Liver (tissue), 9 donors: Measurements from ENCODE around the gene KLF1. TPM values are rescaled to one million over a fixed set of nuclear protein-coding genes. Genes with fewer than 3 reads are reported as not detected.
A peak's percentile ranks its signal among the peaks of the same experiment; 100 is the strongest.

Experiments
- DNase-seq: peaks from one replicate; pipeline ENCODE4 v3.0.0-alpha.2; 2017; ENCODE audit warnings: low spot score
- H3K27ac ChIP-seq, 2 donors: one replicate each; pipeline ENCODE4 v1.7.0; 2013; ENCODE audit warnings: inconsistent platforms in 2 of 2, low read length in 2 of 2, control low read depth in 1 of 2, low read depth in 1 of 2, mild to moderate bottlenecking in 1 of 2
- H3K27me3 ChIP-seq, 4 donors: one replicate each; pipeline versions ENCODE4 v1.6.1 to v1.7.0; 2013; ENCODE audit warnings: low read length in 3 of 4, inconsistent platforms in 1 of 4, mild to moderate bottlenecking in 1 of 4, moderate library complexity in 1 of 4; ENCODE audit not compliant: control insufficient read depth in 4 of 4, insufficient read depth in 4 of 4
- H3K36me3 ChIP-seq, 4 donors: one replicate each; pipeline versions ENCODE4 v1.6.1 to v1.7.0; 2013; ENCODE audit warnings: low read length in 3 of 4, mild to moderate bottlenecking in 3 of 4, low read depth in 1 of 4, moderate library complexity in 1 of 4; ENCODE audit not compliant: control insufficient read depth in 4 of 4, insufficient read depth in 3 of 4
- H3K4me1 ChIP-seq, 4 donors: one replicate each; pipeline versions ENCODE4 v1.6.1 to v1.7.0; 2013; ENCODE audit warnings: low read length in 3 of 4, mild to moderate bottlenecking in 3 of 4, moderate library complexity in 1 of 4; ENCODE audit not compliant: control insufficient read depth in 4 of 4, insufficient read depth in 4 of 4
- H3K4me3 ChIP-seq, 3 donors: one replicate each; pipeline versions ENCODE4 v1.6.1 to v1.7.0; 2013; ENCODE audit warnings: low read length in 3 of 3, control low read depth in 1 of 3, low read depth in 1 of 3, mild to moderate bottlenecking in 1 of 3
- H3K9ac ChIP-seq, 2 donors: one replicate each; pipeline ENCODE4 v1.7.0; 2013; ENCODE audit warnings: low read length in 2 of 2, mild to moderate bottlenecking in 2 of 2, moderate library complexity in 2 of 2, control low read depth in 1 of 2, low read depth in 1 of 2
- H3K9me3 ChIP-seq, 4 donors: one replicate each; pipeline versions ENCODE4 v1.6.1 to v1.7.0; 2013; ENCODE audit warnings: low read length in 3 of 4; ENCODE audit not compliant: control insufficient read depth in 4 of 4
- ATF3 ChIP-seq: IDR thresholded peaks from 2 replicates; pipeline ENCODE4 v1.6.1; 2016; ENCODE audit warnings: antibody characterized with exemption
- CTCF ChIP-seq: fragments of 150-350 bp; IDR thresholded peaks from 2 replicates; pipeline ENCODE4 v1.5.1; 2017; ENCODE audit warnings: improper control_type of control experiment, low read depth, low read length; ENCODE audit not compliant: missing input control
- EGR1 ChIP-seq, 2 donors: IDR thresholded peaks; 2 replicates each; pipeline ENCODE4 v1.6.1; 2016 to 2018; ENCODE audit warnings: antibody characterized with exemption in 2 of 2, low read depth in 2 of 2
- FOXA1 ChIP-seq: IDR thresholded peaks from 2 replicates; pipeline ENCODE4 v1.6.1; 2016; ENCODE audit warnings: antibody characterized with exemption
- FOXA2 ChIP-seq: IDR thresholded peaks from 2 replicates; pipeline ENCODE4 v1.6.1; 2016; ENCODE audit warnings: antibody characterized with exemption
- HNF4G ChIP-seq: IDR thresholded peaks from 2 replicates; pipeline ENCODE4 v1.6.1; 2016; ENCODE audit warnings: antibody characterized with exemption
- JUND ChIP-seq, 2 donors: IDR thresholded peaks; 2 replicates each; pipeline ENCODE4 v1.6.1; 2016; ENCODE audit warnings: antibody characterized with exemption in 2 of 2
- MAX ChIP-seq: IDR thresholded peaks from 2 replicates; pipeline ENCODE4 v1.6.1; 2016; ENCODE audit warnings: antibody characterized with exemption
- RAD21 ChIP-seq, 2 donors: IDR thresholded peaks; 2 replicates each; pipeline ENCODE4 v1.6.1; 2016; ENCODE audit warnings: antibody characterized with exemption in 2 of 2, mild to moderate bottlenecking in 2 of 2
- RXRA ChIP-seq, 2 donors: IDR thresholded peaks; 2 replicates each; pipeline ENCODE4 v1.6.1; 2017 to 2018; ENCODE audit warnings: antibody characterized with exemption in 2 of 2, mild to moderate bottlenecking in 1 of 2
- SP1 ChIP-seq: IDR thresholded peaks from 2 replicates; pipeline ENCODE4 v1.6.1; 2018; ENCODE audit warnings: antibody characterized with exemption, mild to moderate bottlenecking
- TAF1 ChIP-seq: conservative IDR thresholded peaks from 2 replicates; pipeline ENCODE4 v1.6.1; 2016; ENCODE audit warnings: antibody characterized with exemption, mild to moderate bottlenecking
- YY1 ChIP-seq: IDR thresholded peaks from 2 replicates; pipeline ENCODE4 v1.6.1; 2016; ENCODE audit warnings: antibody characterized with exemption, mild to moderate bottlenecking
- ZBTB33 ChIP-seq: IDR thresholded peaks from 2 replicates; pipeline ENCODE4 v1.6.1; 2016; ENCODE audit warnings: antibody characterized with exemption
- WGBS: extraction: QIAGEN DNeasy Blood & Tissue Kit; methylation state at CpG from one replicate; pipeline ENCODE4 v1.1.7; 2013; 5-methylcytosine and 5-hydroxymethylcytosine counted together
- polyA plus RNA-seq, 2 donors: library from polyadenylated mRNA; stranded (reverse) in 1 of 2; unstranded in 1 of 2; fragments of 200-250 nt in 1 of 2; fragments of >200 nt in 1 of 2; fragmentation: Nextera tagmentation in 1 of 2; extraction: Ambion mirVana in 1 of 2; gene quantifications; one replicate each; pipeline versions ENCODE4 v1.2.1 to v1.2.3, GENCODE V29; 2013 to 2015
- total RNA-seq, 2 donors: library from RNA; depleted of rRNA; stranded (reverse); fragments of >200 nt; gene quantifications; one replicate each; pipeline ENCODE4 v1.2.3, GENCODE V29; 2014
- donor health status: healthy.
- donor health status: healthy.
- donor health status: healthy.
- donor health status: healthy.
- donor health status: healthy.

KLF1 gene
- total and polyA plus RNA-seq, 4 donors, result 234 TPM; not detected in 3

GRCh38 chr19:12913851-12914690 is 27.1 kb upstream of the KLF1 start:
- peak; percentile 11 for TF ChIP-seq SP1
- TF ChIP-seq MAX, result no peak
- peaks cover 0 to 9% (median 9%) of the 10 kb centered on the region in 4 donors for H3K4me1 ChIP-seq
- no peaks in the 10 kb centered on the region for H3K27me3 ChIP-seq
- no peak overlapping the region for H3K9ac ChIP-seq
- no peak for DNase-seq
- no peaks in the 10 kb centered on the region for H3K36me3 ChIP-seq
- no peak overlapping the region for H3K27ac ChIP-seq
- no peaks in the 10 kb centered on the region for H3K9me3 ChIP-seq
- 66% methylated on average over 12 of the region's 12 CpGs for WGBS
- H3K4me3 ChIP-seq, result no peak overlapping the region

GRCh38 chr19:12913011-12913561 is 26.1 kb upstream of the KLF1 start:
- DNase-seq, result no peak

GRCh38 chr19:12912571-12912970 is 25.6 kb upstream of the KLF1 start:
- no peak overlapping the region for H3K9ac ChIP-seq
- TF ChIP-seq FOXA2 (no peak), HNF4G (no peak), CTCF (no peak), JUND (IDR thresholded peaks at IDR 0.05) (no peak), FOXA1 (no peak), EGR1 (IDR thresholded peaks at IDR 0.05; ENCODE audit: low read depth in 2 of 2) (no peak), MAX (no peak), RAD21 (IDR thresholded peaks at IDR 0.05) (no peak), ATF3 (no peak), ZBTB33 (no peak), TAF1 (no peak)
- DNase-seq, result no peak
- no peaks in the 10 kb centered on the region for H3K27me3 ChIP-seq
- 60% methylated on average over 4 of the region's 4 CpGs for WGBS
- H3K27ac ChIP-seq, result no peak overlapping the region
- H3K36me3 ChIP-seq, result no peaks in the 10 kb centered on the region
- no peak overlapping the region for H3K4me3 ChIP-seq
- no peaks in the 10 kb centered on the region for H3K9me3 ChIP-seq
- peaks cover 0 to 7% (median 5%) of the 10 kb centered on the region in 4 donors for H3K4me1 ChIP-seq

More at GRCh38 chr19:12913011-12913561, 26.1 kb upstream of the KLF1 start:
- peaks cover 0 to 7% (median 5%) of the 10 kb centered on the region in 4 donors for H3K4me1 ChIP-seq
- no peaks in the 10 kb centered on the region for H3K27me3 ChIP-seq
- no peak overlapping the region for H3K9ac ChIP-seq
- TF ChIP-seq RXRA (IDR thresholded peaks at IDR 0.05) (no peak), YY1 (no peak), CTCF (no peak), HNF4G (no peak)
- no peaks in the 10 kb centered on the region for H3K9me3 ChIP-seq
- WGBS, result 32% methylated on average over 22 of the region's 22 CpGs
- no peak overlapping the region for H3K4me3 ChIP-seq
- H3K27ac ChIP-seq, result no peak overlapping the region
- H3K36me3 ChIP-seq, result no peaks in the 10 kb centered on the region
